Activated gamma-delta T cell treated with anti-CD3 and anti-CD28 coated beads, Interleukin-2, amount 50 U/mL, for 16 hours (primary cell): ENCODE results near the gene SLA2.
"Not testable (repeated sequence)": the region's sequence is repeated elsewhere in the genome, so short reads cannot be mapped to it uniquely, and the experiment has no call there.

ENCODE experiments used
- DNase-seq: peaks from one replicate; pipeline ENCODE4 v3.0.0-alpha.2; 2020; ENCODE audit warnings: low read depth

SLA2 gene

DNA sequence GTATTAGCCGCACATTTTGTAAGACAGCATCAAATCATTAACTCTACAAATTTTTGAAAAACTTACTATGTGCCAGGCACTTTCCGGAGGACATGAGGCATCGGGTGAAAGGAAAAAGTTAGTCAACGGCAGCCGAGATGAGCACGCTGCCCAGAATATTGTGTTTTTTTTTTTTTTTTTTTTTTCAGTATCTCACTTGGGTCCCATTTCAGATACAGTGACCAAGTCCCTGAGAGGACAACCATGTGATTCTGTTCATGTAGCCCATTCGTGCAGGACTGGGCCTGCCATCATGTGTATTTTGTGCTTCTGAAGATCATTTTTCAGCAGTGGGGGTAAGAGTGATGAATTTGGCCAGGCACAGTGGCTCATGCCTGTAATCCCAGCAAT is 1.3 kb downstream of the SLA2 start:
- peak; percentile 21 for DNase-seq

DNA sequence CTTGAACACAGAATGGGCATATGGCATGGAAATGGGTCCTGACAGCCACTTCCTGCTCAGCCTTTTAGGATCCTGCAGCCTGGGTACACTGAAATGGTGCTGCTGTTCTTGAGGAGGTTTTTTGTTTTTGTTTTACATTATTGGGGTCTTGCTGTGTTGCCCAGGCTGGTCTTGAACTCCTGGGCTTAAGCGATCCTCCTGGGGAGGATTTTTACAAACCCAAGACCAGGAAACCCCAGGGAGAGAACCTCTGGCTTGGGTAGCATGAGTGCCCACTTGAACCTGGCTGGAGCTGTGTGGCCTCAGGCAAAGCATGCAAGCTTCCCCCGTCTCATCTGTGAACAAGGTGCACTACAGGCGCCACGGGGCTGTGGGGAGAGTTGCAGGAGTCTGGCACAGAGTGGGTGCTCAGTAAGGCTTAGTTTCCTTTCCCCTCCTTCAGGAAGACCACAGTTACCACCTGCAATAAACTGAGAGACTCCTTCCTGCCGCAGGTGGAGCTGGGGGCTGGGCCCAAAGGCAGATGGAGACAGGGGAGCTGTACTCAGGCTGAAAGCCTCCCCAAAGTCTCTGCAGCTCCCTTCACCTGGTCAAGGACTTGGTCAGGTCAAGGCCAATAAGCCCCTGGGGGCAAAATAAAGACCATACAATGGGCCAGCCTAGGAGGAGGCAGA is 1.8 kb downstream of the SLA2 start:
- DNase-seq = peak; percentile 36

DNA sequence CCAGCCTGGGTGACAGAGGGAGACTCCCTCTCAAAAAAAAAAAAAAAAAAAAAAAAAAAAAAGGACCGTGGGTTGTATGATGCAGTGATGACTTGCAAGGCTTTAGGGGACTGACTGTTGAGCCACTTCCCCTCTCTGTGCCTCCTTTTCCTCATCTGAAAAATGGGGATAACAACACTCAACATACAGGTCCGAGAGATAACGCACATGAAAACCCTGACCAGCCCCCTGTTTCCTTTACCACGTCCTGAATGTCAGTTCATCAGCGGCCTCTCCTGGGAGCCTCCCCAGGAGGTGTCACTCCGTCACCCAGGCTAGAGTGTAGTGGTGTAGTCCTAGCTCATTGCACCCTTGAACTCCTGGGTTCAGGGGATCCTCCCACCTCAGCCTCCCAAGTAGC is 3.9 kb downstream of the SLA2 start:
- no peak for DNase-seq

DNA sequence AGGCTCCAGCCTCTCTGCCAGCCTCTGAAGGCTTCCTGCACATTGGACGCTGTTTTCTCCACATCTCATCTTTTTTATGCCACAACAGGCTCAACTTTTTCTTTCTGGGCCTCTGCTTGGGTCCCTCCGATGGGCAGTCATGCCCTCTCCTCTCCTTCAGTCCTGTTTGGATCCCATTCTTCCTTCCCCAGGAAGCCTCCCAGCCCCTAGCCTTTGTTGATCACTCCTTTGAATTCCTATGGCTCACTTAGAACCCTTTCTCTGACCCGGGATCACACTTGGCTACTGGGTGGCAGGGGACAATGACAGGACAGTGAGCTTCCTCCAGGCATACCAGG is 4.5 kb downstream of the SLA2 start:
- DNase-seq = no peak

DNA sequence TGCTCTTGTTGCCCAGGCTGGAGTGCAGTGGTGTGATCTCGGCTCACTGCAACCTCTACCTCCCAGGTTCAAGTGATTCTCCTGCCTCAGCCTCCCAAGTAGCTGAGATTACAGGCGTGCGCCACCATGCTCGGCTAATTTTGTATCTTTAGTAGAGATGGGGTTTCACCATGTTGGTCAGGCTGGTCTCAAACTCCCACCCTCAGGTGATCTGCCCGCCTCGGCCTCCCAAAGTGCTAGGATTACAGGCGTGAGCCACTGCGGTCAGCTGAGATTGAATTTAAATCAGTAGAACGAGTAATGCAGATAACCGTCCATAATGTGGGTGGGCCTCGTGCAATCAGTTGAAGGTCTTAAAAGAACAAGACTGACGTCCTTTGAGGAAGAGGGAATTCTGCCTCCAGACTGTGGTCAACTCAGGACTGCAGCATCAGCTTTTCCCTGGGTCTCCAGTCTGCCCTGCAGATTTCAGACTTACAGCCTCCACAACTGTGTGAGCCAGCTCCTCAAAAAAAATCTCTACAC is 7.1 kb downstream of the SLA2 start:
- DNase-seq = not testable (repeated sequence)

GRCh38 chr20:36634342-36634741 is 11.7 kb downstream of the SLA2 start:
- DNase-seq = no peak

- DNase-seq = no peak
These were observed 12.7 kb downstream of the SLA2 start for GRCh38 chr20:36633285-36633772.

GRCh38 chr20:36632487-36633284 is 13.3 kb downstream of the SLA2 start:
- DNase-seq = no peak

DNA sequence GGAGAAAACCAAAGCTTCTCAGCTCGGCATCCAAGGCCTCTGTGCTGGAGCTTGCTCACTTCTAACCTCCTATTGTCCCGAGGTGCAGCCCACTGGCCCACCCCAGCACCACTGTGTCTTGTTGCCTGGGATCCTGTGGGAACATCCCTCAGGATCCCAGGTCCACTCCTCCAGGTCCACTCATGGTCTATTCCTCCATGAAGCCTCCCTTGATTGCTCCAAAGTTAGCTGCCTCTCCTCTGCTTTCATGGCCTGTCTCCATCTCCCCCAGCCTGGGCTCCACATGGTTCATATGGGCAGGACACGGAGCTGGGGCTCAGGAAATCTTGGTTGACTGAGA is 13.9 kb downstream of the SLA2 start:
- no peak for DNase-seq

- DNase-seq = no peak
These were observed 14.3 kb downstream of the SLA2 start for GRCh38 chr20:36631646-36632045.

GRCh38 chr20:36629719-36630681 is 16.0 kb downstream of the SLA2 start:
- DNase-seq = peak; percentile 37

- DNase-seq = peak; percentile 17
These were observed 17.9 kb downstream of the SLA2 start for GRCh38 chr20:36628076-36628475.

DNA sequence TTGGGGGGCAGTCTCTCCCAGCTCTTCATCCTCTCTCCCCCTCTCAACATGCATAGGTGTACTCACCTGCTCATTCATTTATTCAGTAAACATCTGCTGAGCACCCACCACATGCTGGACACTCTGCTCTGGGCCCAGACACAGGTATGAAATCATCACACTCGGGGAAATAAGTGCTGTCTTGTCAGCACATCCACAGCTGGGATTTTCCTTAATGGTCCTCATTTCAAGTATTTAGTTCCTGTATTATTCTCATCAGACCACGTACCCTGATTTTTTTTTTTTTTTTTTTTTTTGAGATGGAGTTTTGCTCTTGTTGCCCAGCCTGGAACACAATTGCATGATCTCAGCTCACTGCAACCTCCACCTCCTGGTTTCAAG is 21.1 kb downstream of the SLA2 start:
- DNase-seq = no peak

DNA sequence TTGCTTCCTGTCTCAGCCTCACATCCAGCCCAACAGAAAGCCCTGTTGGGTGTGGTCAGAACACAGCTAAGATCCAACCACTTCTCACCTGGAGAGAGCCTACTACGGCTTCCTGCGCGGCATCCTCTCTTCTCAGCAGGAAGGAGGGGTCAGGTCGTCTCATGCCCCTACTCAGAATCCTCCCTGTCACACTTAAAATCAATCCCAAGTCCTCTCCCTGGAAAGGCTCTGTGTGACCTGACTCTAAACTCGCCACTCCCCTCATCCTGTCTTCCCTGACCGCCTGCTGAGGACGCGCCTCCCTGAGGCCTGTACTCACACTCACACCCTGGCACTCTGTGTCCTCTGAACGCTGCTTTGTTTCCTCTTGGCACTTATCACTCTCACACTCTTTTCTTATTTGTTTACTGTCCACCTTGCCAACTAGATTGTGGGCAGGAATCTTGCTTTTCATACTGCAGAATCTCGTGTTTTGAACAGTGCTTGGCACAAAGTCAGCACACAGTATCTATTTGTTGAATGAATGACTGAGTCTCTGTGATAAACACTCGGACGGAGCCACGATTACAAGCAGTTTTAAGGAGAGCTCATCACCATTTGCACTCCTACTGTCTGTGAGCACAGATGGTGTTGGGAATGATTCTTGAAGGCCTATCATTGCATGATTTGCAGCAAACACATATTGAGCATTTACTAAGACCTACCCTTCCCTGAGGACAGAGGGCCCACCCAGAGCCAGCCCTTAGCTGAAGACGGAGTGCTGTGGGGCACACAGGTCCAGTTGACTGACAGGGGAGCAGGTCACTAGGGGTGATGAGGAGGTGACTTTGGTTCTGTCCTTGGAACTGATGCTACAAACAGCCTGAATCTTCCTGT is 21.7 kb downstream of the SLA2 start:
- DNase-seq = no peak

DNA sequence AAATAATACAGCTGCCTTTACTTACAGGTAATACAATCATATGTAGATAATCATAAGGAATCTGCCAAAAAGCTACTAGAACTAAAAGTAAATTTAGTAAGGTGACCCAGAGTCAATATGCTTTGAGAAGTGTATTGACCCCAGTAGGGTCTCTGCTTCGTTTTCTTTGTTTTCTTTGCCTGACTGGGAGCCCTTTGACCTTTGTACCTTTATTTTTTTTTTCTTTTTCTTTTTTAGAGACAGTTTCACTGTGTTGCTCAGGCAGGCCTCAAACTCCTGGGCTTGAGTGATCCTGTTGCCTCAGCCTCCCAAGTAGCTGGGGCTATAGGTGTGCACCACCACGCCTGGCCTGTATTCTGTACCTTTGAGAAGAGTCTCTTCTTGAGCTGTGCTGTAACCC is 22.6 kb downstream of the SLA2 start:
- no peak for DNase-seq

DNA sequence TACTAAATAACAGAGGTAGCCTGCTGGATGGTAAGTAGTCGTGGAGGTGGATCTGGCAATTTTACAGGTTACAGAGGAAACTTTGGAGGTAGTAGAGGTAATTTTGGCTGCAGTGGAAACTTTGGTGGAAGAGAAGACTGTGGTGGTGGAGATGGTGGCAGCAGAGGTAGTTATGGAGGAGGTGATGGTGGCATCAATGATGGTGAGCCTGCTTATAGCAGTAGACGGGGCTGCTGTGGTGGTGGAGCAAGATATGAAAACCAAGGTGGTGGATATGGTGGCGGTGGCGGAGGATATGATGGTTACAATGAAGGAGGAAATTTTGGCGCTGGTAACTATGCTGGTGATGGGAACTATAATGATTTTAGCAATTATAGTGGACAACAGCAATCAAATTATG is 25.1 kb downstream of the SLA2 start:
- DNase-seq = no peak

DNA sequence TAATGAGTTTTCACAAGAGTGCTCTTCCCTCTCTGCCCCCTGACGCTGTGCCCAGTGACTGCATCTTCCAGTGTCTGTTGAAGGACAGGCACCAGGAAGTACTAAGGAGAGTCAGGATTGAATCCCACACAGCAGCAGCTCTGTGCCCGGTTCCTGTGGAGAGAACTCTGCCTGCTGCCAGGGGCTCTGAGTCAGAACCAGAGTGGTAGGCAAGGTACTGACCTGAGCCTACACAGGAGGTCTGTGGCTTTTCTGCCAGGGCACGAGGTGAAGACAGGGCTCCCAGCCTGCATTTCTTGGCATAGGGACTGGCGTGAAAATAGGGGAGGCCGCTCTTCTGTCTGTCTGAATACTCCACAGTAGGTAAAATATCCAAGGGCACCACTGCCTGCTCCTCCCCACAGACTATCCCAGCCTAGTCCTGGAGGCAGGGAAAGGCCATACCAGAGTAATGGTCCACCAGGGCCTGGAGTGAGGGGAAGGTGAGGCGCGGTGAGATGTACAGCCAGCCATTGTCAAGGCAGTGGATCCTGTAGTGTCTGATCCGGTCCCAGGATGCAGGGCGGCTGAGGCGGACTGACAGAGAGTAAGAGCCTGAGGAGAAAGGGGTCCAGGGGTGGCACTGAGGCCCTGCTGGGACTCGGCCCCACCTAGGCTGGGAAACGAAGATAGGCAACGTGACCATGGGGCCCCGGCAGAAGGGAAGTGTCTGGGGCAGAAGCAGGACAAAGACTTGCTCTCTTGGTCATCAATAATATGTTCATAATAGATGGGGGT is 31.0 kb downstream of the SLA2 start:
- DNase-seq = no peak

- no peak for DNase-seq
These were observed 32.0 kb downstream of the SLA2 start for GRCh38 chr20:36613974-36614373.

GRCh38 chr20:36611625-36612024 is 34.4 kb downstream of the SLA2 start:
- DNase-seq = no peak

DNA sequence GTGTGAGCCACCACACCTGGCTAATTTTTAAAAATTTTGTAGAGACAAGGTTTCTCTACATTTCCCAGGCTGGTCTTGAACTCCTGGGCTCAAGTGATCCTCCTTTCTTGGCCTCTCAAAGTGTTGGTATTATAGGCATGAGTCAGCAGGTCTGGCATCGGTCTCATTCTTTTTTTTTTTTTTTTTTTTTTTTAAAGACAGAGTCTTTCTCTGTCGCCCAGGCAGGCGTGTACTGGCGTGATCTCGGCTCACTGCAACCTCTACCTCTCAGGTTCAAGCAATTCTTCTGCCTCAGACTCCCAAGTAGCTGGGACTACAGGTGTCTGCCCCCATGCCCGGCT is 37.6 kb downstream of the SLA2 start:
- not testable (repeated sequence) for DNase-seq
